K562 (cell line): ENCODE data around the gene C16orf92. TPM values are rescaled to one million over a fixed set of nuclear protein-coding genes. Genes with fewer than 3 reads are reported as not detected.

Source experiments
- CBX3 ChIP-seq, 2 experiments: IDR thresholded peaks; 1 replicate in 1 of 2; 2 replicates in 1 of 2; pipeline ENCODE4 v1.6.1; 2012; ENCODE audit warnings: inconsistent platforms in 2 of 2, low read length in 2 of 2, borderline replicate concordance in 1 of 2, control low read depth in 1 of 2
- CBX8 ChIP-seq: fragments of 200-600 bp; sonication (generic); IDR thresholded peaks from 2 replicates; pipeline ENCODE4 v1.6.1; 2012; ENCODE audit warnings: borderline replicate concordance, mixed run types, low read depth, mild to moderate bottlenecking, moderate library complexity, mixed read lengths, low read length, control low read depth, inconsistent platforms; ENCODE audit not compliant: poor library complexity, severe bottlenecking; ENCODE audit errors: extremely low read depth
- CCNT2 ChIP-seq: IDR thresholded peaks from 2 replicates; pipeline ENCODE4 v1.6.1; 2011; ENCODE audit warnings: borderline replicate concordance, low read depth, mild to moderate bottlenecking, moderate library complexity, mixed read lengths, low read length; ENCODE audit not compliant: insufficient read length; ENCODE audit errors: extremely low read depth
- CTBP1 ChIP-seq: fragments of 450-650 bp; IDR thresholded peaks from 2 replicates; pipeline ENCODE4 v1.6.1; 2016; ENCODE audit warnings: borderline replicate concordance
- EGR1 ChIP-seq: fragments of 450-650 bp; conservative IDR thresholded peaks from 2 replicates; pipeline ENCODE4 v1.6.1; 2017; ENCODE audit warnings: mild to moderate bottlenecking
- ESRRA ChIP-seq: fragments of 450-650 bp; IDR thresholded peaks from 2 replicates; pipeline ENCODE4 v1.6.1; 2014; ENCODE audit warnings: low read depth, mild to moderate bottlenecking, moderate library complexity, borderline replicate concordance
- FOXP1 ChIP-seq: sonication (generic); formaldehyde crosslinking; IDR thresholded peaks from 2 replicates; pipeline ENCODE4 v1.8.0; 2022; ENCODE audit warnings: mild to moderate bottlenecking, missing genetic modification reagents
- HDAC3 ChIP-seq: fragments of 450-650 bp; IDR thresholded peaks from 2 replicates; pipeline ENCODE4 v1.6.1; 2018; ENCODE audit warnings: borderline replicate concordance, mild to moderate bottlenecking, moderate library complexity; ENCODE audit not compliant: partially characterized antibody
- KLF6 ChIP-seq: fragments of 250-450 bp; sonication (Bioruptor Pico); IDR thresholded peaks from 2 replicates; pipeline ENCODE4 v1.4.0; 2020; ENCODE audit warnings: mild to moderate bottlenecking, moderate library complexity, borderline replicate concordance
- NFRKB ChIP-seq: fragments of 450-650 bp; IDR thresholded peaks from 2 replicates; pipeline ENCODE4 v1.6.1; 2016; ENCODE audit warnings: low read depth
- RAD51 ChIP-seq: fragments of 450-650 bp; IDR thresholded peaks from 2 replicates; pipeline ENCODE4 v1.7.1; 2016; ENCODE audit warnings: low read depth, mild to moderate bottlenecking, borderline replicate concordance
- STAT6 ChIP-seq: sonication (generic); formaldehyde crosslinking; IDR thresholded peaks from 2 replicates; pipeline ENCODE4 v1.8.1; 2023; ENCODE audit warnings: mild to moderate bottlenecking, missing genetic modification reagents
- TAF7 ChIP-seq: fragments of 450-650 bp; IDR thresholded peaks from 2 replicates; pipeline ENCODE4 v1.6.1; 2016; ENCODE audit warnings: missing genetic modification characterization, missing compliant biosample characterization
- TCF3 ChIP-seq: sonication (generic); formaldehyde crosslinking; IDR thresholded peaks from 2 replicates; pipeline ENCODE4 v1.4.0; 2020; ENCODE audit warnings: mild to moderate bottlenecking, missing genetic modification reagents
- ZNF175 ChIP-seq: fragments of 200-800 bp; sonication (Bioruptor generic); IDR thresholded peaks from 2 replicates; pipeline ENCODE4 v1.6.1; 2016; ENCODE audit warnings: low read depth, mild to moderate bottlenecking, missing genetic modification characterization, missing compliant biosample characterization
- ZNF318 ChIP-seq, 2 experiments: fragments of 450-650 bp; IDR thresholded peaks; 2 replicates each; pipeline ENCODE4 v1.6.1; 2016; ENCODE audit warnings: mild to moderate bottlenecking in 2 of 2, borderline replicate concordance in 1 of 2, low read depth in 1 of 2, moderate library complexity in 1 of 2
- ZNF354B ChIP-seq: fragments of 250-450 bp; sonication (Bioruptor Pico); IDR thresholded peaks from 2 replicates; pipeline ENCODE4 v1.4.0; 2020
- polyA plus RNA-seq, 8 experiments: library from polyadenylated mRNA; depleted of rRNA in 4 of 8; stranded (reverse) in 5 of 8; unstranded in 3 of 8; fragments of >200 nt; fragmentation: Nextera tagmentation in 2 of 8; fragmentation: Illumina TruSeq in 1 of 8; extraction: Ambion mirVana in 2 of 8; extraction: Trizol in 1 of 8; gene quantifications; 2 replicates each; pipeline versions ENCODE4 v1.2.1 to v1.2.3, GENCODE V29; 2011 to 2014; ENCODE audit warnings: inconsistent platforms in 1 of 8, missing spikeins in 1 of 8
- total RNA-seq, 7 experiments: library from RNA; depleted of rRNA in 6 of 7; stranded (reverse); fragments of >200 nt in 6 of 7; fragmentation: Illumina TruSeq in 2 of 7; extraction: Trizol in 2 of 7; gene quantifications; 2 replicates each; pipeline versions ENCODE4 v1.2.1 to v1.2.3, GENCODE V29; 2011 to 2021; ENCODE audit warnings: low replicate concordance in 1 of 7

The C16orf92 gene
- total and polyA plus RNA-seq, 9 of the 15 experiments (the other 6 are each of a cell fraction or from before 2014, with no cell fraction given): not detected

GRCh38 chr16:30033270-30033669 is 10.3 kb downstream of the C16orf92 start (continued):
- TF ChIP-seq ZNF318 (IDR thresholded peaks at IDR 0.05; ENCODE audit: borderline replicate concordance in 1 of 2, low read depth in 1 of 2) (no peak), CTBP1 (no peak; the same call in 1 of the 2 replicates), RAD51 (no peak), TCF3 (CRISPR knock-in tag) (peak; percentile 68), HDAC3 (no peak), CBX8 (no peak), EGR1 (peak; percentile 80), CBX3 (IDR thresholded peaks at IDR 0.05; ENCODE audit: borderline replicate concordance in 1 of 2, low read length in 2 of 2) (no peak), ESRRA (no peak; the same call in 1 of the 2 replicates), NFRKB (no peak), TAF7 (tag) (no peak), FOXP1 (CRISPR knock-in tag) (no peak), ZNF175 (CRISPR knock-in tag) (no peak), CCNT2 (no peak), KLF6 (CRISPR knock-in tag) (no peak), ZNF354B (no peak), STAT6 (CRISPR knock-in tag) (no peak)
